Hair follicle dermal papilla cell (primary cell): Measurements from ENCODE around the gene KYAT1. TPM values are rescaled to one million over a fixed set of nuclear protein-coding genes. Genes with fewer than 3 reads are reported as not detected.

ENCODE experiments used
- total RNA-seq: library from RNA; depleted of rRNA; stranded (reverse); fragments of >200 nt; gene quantifications from 2 replicates; pipeline ENCODE4 v1.2.3, GENCODE V29; 2012

KYAT1 gene
- 5.2 and 6.9 TPM in 2 replicates for total RNA-seq

GRCh38 chr9:128881884-128882676 is at the start of gene KYAT1, which contains the start of gene LRRC8A:
Gene KYAT1, minus strand, starts transcription at chr9:128881950. Its CDS starts 36,545 bp downstream, at chr9:128845405.
Gene LRRC8A, plus strand, starts transcription at chr9:128882133. Its CDS starts 25,032 bp downstream, at chr9:128907165.

GRCh38 chr9:128920381-128921058 is 38.8 kb upstream of the KYAT1 start, which contains the start of gene PHYHD1:
Gene PHYHD1, plus strand, starts transcription at chr9:128920982. Its CDS starts 1,342 bp downstream, at chr9:128922324.

GRCh38 chr9:128829477-128830251 is 52.1 kb downstream of the KYAT1 start, which contains the start of gene SPOUT1:
Gene SPOUT1, minus strand, starts transcription at chr9:128829794. Its CDS starts 14 bp downstream, at chr9:128829780.

DNA sequence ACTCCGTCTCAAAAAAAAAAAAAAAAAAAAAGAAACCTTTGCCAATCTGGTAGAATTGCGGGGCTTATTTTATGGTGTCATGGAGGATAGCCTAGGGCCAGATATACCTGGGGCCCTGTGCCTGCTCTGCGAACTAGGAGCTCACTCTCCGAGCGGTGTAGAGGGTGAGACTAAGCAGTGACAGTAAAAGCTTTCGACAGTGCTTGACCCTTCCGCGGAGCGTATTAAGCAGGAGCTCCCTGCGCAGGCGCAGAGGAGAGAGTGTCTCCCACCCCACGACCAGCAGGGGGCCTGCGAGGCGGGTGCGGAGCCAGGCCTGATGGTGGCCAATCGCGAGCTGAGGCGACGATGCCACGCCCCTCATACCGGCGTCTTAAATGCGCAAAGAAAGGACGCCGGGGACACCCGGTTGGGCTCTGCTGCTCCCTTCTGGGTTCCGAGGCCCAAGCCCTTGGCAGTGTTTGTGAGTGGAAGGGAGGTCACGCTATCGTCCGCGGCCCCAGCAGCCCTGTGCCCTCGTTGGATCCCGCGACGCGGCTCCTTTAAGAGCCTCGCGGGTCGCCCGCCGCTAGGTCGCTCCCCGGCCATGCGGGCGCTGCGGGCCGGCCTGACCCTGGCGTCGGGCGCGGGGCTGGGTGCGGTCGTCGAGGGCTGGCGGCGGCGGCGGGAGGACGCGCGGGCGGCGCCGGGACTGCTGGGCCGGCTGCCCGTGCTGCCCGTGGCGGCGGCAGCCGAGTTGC is 63.5 kb downstream of the KYAT1 start, which contains the start of gene ENDOG:
Gene ENDOG (plus strand): TSS at position 402 of the 740 bp plus-strand sequence. CDS start 185 bp downstream, at position 587.

GRCh38 chr9:128786681-128787601 is 94.8 kb downstream of the KYAT1 start, which contains the start of gene TBC1D13:
Gene TBC1D13, plus strand, starts transcription at chr9:128787253. Its CDS starts 101 bp downstream, at chr9:128787354.

Other genes with a start within 250 kb of the KYAT1 start
- 49.8 and 56.8 TPM in 2 replicates for gene DYNC2I2, start 225.1 kb downstream of the KYAT1 start, total RNA-seq
- gene SET, start 192.7 kb downstream of the KYAT1 start, total RNA-seq: 214 and 264 TPM in 2 replicates
- 2.4 and 3.6 TPM in 2 replicates for gene PKN3, start 179.4 kb downstream of the KYAT1 start, total RNA-seq
- gene ZDHHC12, start 157.8 kb downstream of the KYAT1 start, total RNA-seq: 23.6 and 24.2 TPM in 2 replicates
- 29.8 and 31.0 TPM in 2 replicates for gene ZER1, start 110.0 kb downstream of the KYAT1 start, total RNA-seq
- gene TBC1D13, start 94.7 kb downstream of the KYAT1 start, total RNA-seq: 21.3 and 26.4 TPM in 2 replicates
- 18.5 and 20.8 TPM in 2 replicates for gene ENDOG, start 63.5 kb downstream of the KYAT1 start, total RNA-seq
- 18.8 and 20.4 TPM in 2 replicates for gene SPOUT1, start 52.2 kb downstream of the KYAT1 start, total RNA-seq
- 49.5 and 49.7 TPM in 2 replicates for gene LRRC8A, start 183 bp upstream of the KYAT1 start, total RNA-seq
- 8.8 and 17.7 TPM in 2 replicates for gene PHYHD1, start 39.0 kb upstream of the KYAT1 start, total RNA-seq
- 31.8 and 32.5 TPM in 2 replicates for gene DOLK, start 65.7 kb upstream of the KYAT1 start, total RNA-seq
- gene NUP188, start 65.7 kb upstream of the KYAT1 start, total RNA-seq: 37.5 and 42.6 TPM in 2 replicates
- 49.8 and 65.8 TPM in 2 replicates for gene SH3GLB2, start 146.4 kb upstream of the KYAT1 start, total RNA-seq
- 24.2 and 29.0 TPM in 2 replicates for gene MIGA2, start 154.7 kb upstream of the KYAT1 start, total RNA-seq
- 10.1 and 11.3 TPM in 2 replicates for gene DOLPP1, start 199.2 kb upstream of the KYAT1 start, total RNA-seq
- gene CRAT, start 228.8 kb upstream of the KYAT1 start, total RNA-seq: 78.2 and 88.6 TPM in 2 replicates
- 92.5 and 93.4 TPM in 2 replicates for gene PTPA, start 229.5 kb upstream of the KYAT1 start, total RNA-seq